ENCODE measurements around the gene ANKHD1. TPM values are rescaled to one million over a fixed set of nuclear protein-coding genes. Genes with fewer than 3 reads are reported as not detected.
"Not testable (repeated sequence)": the region's sequence is repeated elsewhere in the genome, so short reads cannot be mapped to it uniquely, and the experiment has no call there.

ANKHD1 gene
- total RNA-seq, 1 donor from 2014 or later: 120 TPM

DNA sequence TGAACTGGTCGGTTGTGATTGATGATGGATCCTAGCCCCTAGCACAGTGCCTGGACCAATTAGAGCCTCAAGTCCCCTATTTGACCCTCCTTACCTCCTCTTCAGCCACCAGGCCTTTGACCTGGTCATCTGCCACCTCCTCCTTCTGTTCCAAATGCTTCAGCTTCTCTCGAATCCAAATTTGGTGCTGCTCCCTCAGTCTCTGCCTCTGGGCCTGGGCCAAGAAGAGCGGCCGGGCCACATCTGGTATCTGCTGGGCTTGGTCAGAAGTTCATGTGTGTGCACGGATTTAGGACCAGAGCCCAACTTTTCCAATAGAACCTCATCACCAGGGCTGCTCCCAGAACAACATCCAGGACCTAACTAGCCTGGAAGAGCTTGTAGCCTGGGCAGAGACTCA, 169.5 kb downstream of the ANKHD1 start:
- Histone ChIP-seq H3K27ac (peak overlapping the region; percentile 86), H3K36me3 (peaks cover 17% of the 10 kb centered on the region), H3K27me3 (no peaks in the 10 kb centered on the region), H3K4me3 (no peak overlapping the region), H3K4me1 (peaks cover 51% of the 10 kb centered on the region), H3K9me3 (no peaks in the 10 kb centered on the region)
- ATAC-seq (peak; percentile 19), DNase-seq (peak; percentile 67)
- TF ChIP-seq, protein P1, sequence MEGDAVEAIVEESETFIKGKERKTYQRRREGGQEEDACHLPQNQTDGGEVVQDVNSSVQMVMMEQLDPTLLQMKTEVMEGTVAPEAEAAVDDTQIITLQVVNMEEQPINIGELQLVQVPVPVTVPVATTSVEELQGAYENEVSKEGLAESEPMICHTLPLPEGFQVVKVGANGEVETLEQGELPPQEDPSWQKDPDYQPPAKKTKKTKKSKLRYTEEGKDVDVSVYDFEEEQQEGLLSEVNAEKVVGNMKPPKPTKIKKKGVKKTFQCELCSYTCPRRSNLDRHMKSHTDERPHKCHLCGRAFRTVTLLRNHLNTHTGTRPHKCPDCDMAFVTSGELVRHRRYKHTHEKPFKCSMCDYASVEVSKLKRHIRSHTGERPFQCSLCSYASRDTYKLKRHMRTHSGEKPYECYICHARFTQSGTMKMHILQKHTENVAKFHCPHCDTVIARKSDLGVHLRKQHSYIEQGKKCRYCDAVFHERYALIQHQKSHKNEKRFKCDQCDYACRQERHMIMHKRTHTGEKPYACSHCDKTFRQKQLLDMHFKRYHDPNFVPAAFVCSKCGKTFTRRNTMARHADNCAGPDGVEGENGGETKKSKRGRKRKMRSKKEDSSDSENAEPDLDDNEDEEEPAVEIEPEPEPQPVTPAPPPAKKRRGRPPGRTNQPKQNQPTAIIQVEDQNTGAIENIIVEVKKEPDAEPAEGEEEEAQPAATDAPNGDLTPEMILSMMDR (IDR thresholded peaks at IDR 0.05): no peak
- intact Hi-C loops (cut with DNase I): no loop called here

DNA sequence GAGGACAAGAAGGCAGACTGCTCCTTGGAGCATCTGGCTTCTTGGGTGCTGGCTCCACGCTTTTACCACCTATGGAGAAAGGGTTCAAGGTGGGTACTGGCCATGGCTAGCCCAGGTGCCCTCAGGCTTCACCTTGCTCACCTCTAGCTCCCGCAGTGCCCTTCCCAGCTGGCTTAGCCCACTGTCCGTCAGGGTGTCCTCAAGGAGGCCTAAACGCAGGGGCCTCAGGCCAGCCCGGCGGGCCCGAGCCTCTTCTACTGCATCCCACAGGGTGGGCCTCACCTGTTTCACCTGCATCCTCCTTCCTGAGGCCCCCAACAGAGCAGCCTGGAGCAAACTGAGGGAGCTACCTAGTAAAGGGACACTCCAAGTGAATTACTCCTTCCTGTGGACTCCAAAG, 172.1 kb downstream of the ANKHD1 start:
- no peaks in the 10 kb centered on the region for H3K36me3 ChIP-seq
- no peaks in the 10 kb centered on the region for H3K9me3 ChIP-seq
- no peaks in the 10 kb centered on the region for H3K27me3 ChIP-seq
- no peak overlapping the region for H3K4me3 ChIP-seq
- ATAC-seq: no peak
- peaks cover 45% of the 10 kb centered on the region for H3K4me1 ChIP-seq
- H3K27ac ChIP-seq: no peak overlapping the region
- intact Hi-C loops (cut with DNase I): no loop called here
- TF ChIP-seq, protein P1 (IDR thresholded peaks at IDR 0.05): no peak
- DNase-seq: peak; percentile 51

DNA sequence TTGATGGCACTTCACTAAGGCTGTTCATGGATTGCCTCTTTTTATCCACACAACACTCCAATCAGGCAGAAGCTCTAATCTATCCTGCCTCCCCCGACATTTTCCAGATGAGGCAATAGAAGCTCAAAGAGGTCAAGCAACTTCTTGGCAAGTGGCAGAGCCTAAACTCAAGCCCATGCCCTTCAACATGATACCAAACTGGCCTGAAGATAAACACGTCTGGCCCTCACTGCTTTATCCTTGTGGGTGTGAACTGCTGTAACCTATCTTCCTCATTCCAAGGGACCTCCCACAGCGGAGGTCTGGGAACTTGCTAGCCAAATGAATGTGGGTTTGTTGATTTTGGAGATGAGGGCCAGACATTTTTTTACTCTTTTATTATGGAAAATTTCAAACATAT, 172.5 kb downstream of the ANKHD1 start:
- Histone ChIP-seq H3K27me3 (no peaks in the 10 kb centered on the region), H3K4me3 (no peak overlapping the region), H3K9me3 (no peaks in the 10 kb centered on the region), H3K4me1 (peaks cover 41% of the 10 kb centered on the region), H3K36me3 (no peaks in the 10 kb centered on the region), H3K27ac (no peak overlapping the region)
- no peak for DNase-seq
- peak; percentile 58 for ATAC-seq
- TF ChIP-seq, protein P1 (IDR thresholded peaks at IDR 0.05): no peak
- intact Hi-C loops (cut with DNase I): no loop called here

DNA sequence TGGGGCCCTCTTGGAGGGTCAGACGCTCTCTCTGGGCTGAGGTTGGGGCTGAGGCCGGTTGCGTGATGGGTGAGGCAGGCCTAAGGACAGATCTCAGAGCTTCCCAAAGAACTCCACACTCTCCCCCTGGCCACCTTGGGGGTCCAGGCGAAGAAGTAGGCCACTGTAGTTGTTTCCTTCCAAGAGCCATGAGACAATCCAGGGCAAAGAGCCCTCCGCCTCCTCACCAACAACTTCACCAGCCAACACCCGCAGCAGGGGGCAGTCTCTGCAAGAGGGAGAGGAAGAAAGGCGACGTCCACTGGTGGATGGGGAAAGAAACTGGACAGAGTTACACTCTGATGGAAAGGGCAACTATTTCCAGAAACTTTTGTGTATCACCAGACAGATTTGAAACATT, 173.7 kb downstream of the ANKHD1 start:
- DNase-seq: peak; percentile 87
- intact Hi-C loops (cut with DNase I): no loop called here
- Histone ChIP-seq H3K4me3 (no peak overlapping the region), H3K27ac (peak overlapping the region; percentile 25), H3K36me3 (no peaks in the 10 kb centered on the region), H3K27me3 (no peaks in the 10 kb centered on the region), H3K4me1 (peaks cover 30% of the 10 kb centered on the region), H3K9me3 (no peaks in the 10 kb centered on the region)
- peak; percentile 92 for ATAC-seq
- TF ChIP-seq, protein P1 (IDR thresholded peaks at IDR 0.05): peak; percentile 53

DNA sequence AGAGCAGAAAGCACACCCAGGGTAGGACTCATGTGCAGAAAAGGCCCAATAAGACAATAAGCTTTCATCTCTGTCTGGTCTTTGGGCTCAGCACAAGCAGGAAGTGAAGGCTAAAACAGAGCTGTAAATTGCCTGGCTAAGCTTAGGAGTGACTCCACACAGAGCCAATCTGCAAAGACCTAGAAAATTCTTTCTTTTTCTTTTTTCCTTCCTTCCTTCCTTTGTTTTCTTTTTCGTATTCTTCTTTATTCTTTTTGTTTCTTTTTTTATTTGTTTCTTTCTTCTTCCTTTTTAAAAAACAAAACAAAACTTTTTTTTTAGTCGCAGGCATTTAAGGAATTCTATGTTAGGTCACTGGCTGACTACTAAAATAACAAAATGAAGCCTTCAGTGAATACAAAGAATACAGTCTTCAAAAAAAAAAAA, 175.2 kb downstream of the ANKHD1 start:
- TF ChIP-seq, protein P1 (IDR thresholded peaks at IDR 0.05): no peak
- Histone ChIP-seq H3K9me3 (no peaks in the 10 kb centered on the region), H3K27ac (peak overlapping the region; percentile 20), H3K4me1 (peaks cover 22% of the 10 kb centered on the region), H3K36me3 (no peaks in the 10 kb centered on the region), H3K4me3 (no peak overlapping the region), H3K27me3 (no peaks in the 10 kb centered on the region)
- intact Hi-C loops (cut with DNase I): no loop called here
- DNase-seq (no peak), ATAC-seq (peak; percentile 39)

DNA sequence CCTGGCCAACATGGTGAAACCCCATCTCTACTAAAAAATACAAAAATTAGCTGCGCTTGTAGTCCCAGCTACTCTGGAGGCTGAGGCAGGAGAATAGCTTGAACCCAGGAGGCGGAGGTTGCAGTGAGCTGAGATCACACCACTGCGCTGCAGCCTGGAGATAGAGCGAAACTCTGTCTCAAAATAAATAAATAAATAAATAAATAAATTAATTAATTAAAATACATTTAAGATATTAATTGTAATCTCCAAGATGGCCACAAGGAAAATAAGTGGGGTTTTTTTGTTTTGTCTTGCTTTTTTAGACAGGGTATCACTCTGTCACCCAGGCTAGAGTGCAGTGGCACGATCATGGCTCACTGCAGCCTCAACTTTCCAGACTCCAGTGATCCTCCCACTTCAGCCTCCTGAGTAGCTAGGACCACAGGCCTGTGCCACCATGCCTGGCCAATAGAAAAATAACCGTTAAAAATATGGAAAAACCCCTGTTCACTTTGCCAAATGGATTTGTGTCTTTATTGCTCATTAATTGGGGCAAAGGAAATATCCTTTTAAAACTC, 177.6 kb downstream of the ANKHD1 start:
- intact Hi-C loops (cut with DNase I); DNase-seq; H3K27ac ChIP-seq; H3K9me3 ChIP-seq; H3K27me3 ChIP-seq; H3K36me3 ChIP-seq; H3K4me3 ChIP-seq; ATAC-seq: not testable (repeated sequence)
- peaks cover 11% of the 10 kb centered on the region for H3K4me1 ChIP-seq
